Panc1 (cell line): Measurements from ENCODE around the gene VIPR2. TPM values are rescaled to one million over a fixed set of nuclear protein-coding genes. Genes with fewer than 3 reads are reported as not detected.

Experiments
- ATAC-seq: fragments of 200-7000 bp; cut with Tn5 transposase; 2 replicates; pipeline ENCODE4 v1.9.1; 2020; ENCODE audit warnings: mild to moderate bottlenecking, moderate library complexity
- BruUV-seq: library from RNA; stranded (reverse); fragments of 400-500 nt; replicated peaks from 2 replicates; lab custom pipeline; 2021; lab: Mats Ljungman, UMichigan
- CTCF ChIA-PET: fragments of 300-600 bp; sonication (Branson Sonifier 250); formaldehyde crosslinking; loops from one replicate; lab custom pipeline; 2022; ENCODE audit warnings: antibody characterized with exemption; lab: Charles Lee
- POLR2A ChIA-PET: fragments of 300-600 bp; sonication (Branson Sonifier 250); formaldehyde crosslinking; loops from one replicate; lab custom pipeline; 2022; ENCODE audit warnings: antibody characterized with exemption; lab: Charles Lee
- DNase-seq: peaks from one replicate; pipeline ENCODE4 v3.0.0-alpha.2; 2010; ENCODE audit warnings: low read depth, low spot score
- H3K27ac ChIP-seq: 2 replicates; pipeline ENCODE4 v1.5.1; 2011; ENCODE audit warnings: mild to moderate bottlenecking, low read length, inconsistent platforms
- H3K27me3 ChIP-seq: fragments of 200-500 bp; sonication (Bioruptor generic); 2 replicates; pipeline ENCODE4 v1.6.0; 2014; ENCODE audit warnings: low read length, inconsistent platforms; ENCODE audit not compliant: control insufficient read depth, insufficient read depth
- H3K36me3 ChIP-seq: fragments of 200-500 bp; sonication (Bioruptor generic); 2 replicates; pipeline ENCODE4 v1.5.1; 2014; ENCODE audit warnings: inconsistent platforms, mild to moderate bottlenecking, low read length, moderate library complexity; ENCODE audit not compliant: control insufficient read depth, insufficient read depth
- H3K4me1 ChIP-seq: 2 replicates; pipeline ENCODE4 v1.5.1; 2011; ENCODE audit warnings: inconsistent platforms, mild to moderate bottlenecking, low read length, moderate library complexity; ENCODE audit not compliant: control insufficient read depth, insufficient read depth
- H3K4me3 ChIP-seq, 2 experiments: 2 replicates each; pipeline ENCODE4 v1.5.1; 2011 to 2012; ENCODE audit warnings: low read depth in 2 of 2, low read length in 2 of 2, mild to moderate bottlenecking in 2 of 2, inconsistent platforms in 1 of 2, moderate library complexity in 1 of 2
- H3K9me3 ChIP-seq: fragments of 200-500 bp; sonication (Bioruptor generic); 2 replicates; pipeline ENCODE4 v1.5.1; 2014; ENCODE audit warnings: low read depth, mild to moderate bottlenecking, inconsistent platforms, low read length, moderate library complexity; ENCODE audit not compliant: control insufficient read depth, insufficient read depth
- POLR2AphosphoS5 ChIP-seq: IDR thresholded peaks from 2 replicates; pipeline ENCODE4 v1.6.1; 2012; ENCODE audit warnings: mild to moderate bottlenecking, low read depth, low read length, moderate library complexity
- SIN3A ChIP-seq: IDR thresholded peaks from 2 replicates; pipeline ENCODE4 v1.6.1; 2012; ENCODE audit warnings: low read depth, mild to moderate bottlenecking, low read length, moderate library complexity, borderline replicate concordance; ENCODE audit not compliant: insufficient read depth
- TCF7L2 ChIP-seq: IDR thresholded peaks from 2 replicates; pipeline ENCODE4 v1.6.1; 2011; ENCODE audit warnings: mild to moderate bottlenecking, low read depth, low read length, inconsistent platforms
- in situ Hi-C: cut with HindIII; loops from 2 replicates; pipeline ENCODE4 v1.10.0; 2016; ENCODE audit warnings: low sequenced_read_pairs, low pct_unique_long_range_greater_than_20kb
- intact Hi-C: fragments of 100-400 bp; cut with micrococcal nuclease; formaldehyde crosslinking; loops from one replicate; pipeline ENCODE4 v1.10.0; 2022; ENCODE audit not compliant: unreplicated experiment
- total RNA-seq: library from RNA; stranded (reverse); gene quantifications from one replicate; pipeline ENCODE4 v1.2.1, GENCODE V29; 2021; ENCODE audit not compliant: unreplicated experiment
- TF ChIP-seq, protein P1 (sequence below), 2 experiments: IDR thresholded peaks; 2 replicates each; pipeline ENCODE4 v1.6.1; 2011 to 2012; ENCODE audit warnings: low read depth in 2 of 2, control low read depth in 1 of 2, low read length in 1 of 2, mild to moderate bottlenecking in 1 of 2, moderate library complexity in 1 of 2; ENCODE audit not compliant: insufficient read depth in 1 of 2
- TF ChIP-seq, protein P2 (sequence below): fragments of 450-650 bp; IDR thresholded peaks from 2 replicates; pipeline ENCODE4 v1.5.1; 2017; ENCODE audit warnings: mild to moderate bottlenecking

The VIPR2 gene
- total RNA-seq, 1 experiment from 2014 or later: not detected

- intact Hi-C loops: no loop called here
These were observed 151.1 kb downstream of the VIPR2 start for GRCh38 chr7:158993591-158993990.

DNA sequence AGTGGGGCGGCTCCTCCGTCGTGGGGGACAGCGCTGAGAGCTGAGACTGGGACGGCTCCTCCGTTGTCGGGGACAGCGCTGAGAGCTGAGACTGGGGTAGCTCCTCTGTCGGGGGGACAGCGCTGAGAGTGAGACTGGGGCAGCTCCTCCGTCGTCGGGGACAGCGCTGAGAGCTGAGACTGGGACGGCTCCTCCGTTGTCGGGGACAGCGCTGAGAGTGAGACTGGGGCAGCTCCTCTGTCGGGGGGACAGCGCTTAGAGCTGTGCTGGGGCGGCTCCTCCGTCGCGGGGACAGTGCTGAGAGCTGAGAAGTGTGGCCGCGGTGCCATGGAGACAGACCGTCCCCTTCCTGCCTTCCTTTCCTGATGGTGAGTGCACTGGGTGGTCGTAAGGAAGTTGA lies 151.9 kb downstream of the VIPR2 start:
- H3K36me3 ChIP-seq: no peaks in the 10 kb centered on the region
- intact Hi-C loops (no loop called here), in situ Hi-C loops (no loop called here)
- no peak for DNase-seq
- H3K4me1 ChIP-seq: no peaks in the 10 kb centered on the region
- ChIA-PET CTCF (no interaction called here), POLR2A (interaction anchor here (0.8 kb wide), 1 partner anchor 8 kb away, joined by 7 read pairs; no protein-coding TSS in a partner anchor)
- TF ChIP-seq, protein P1, sequence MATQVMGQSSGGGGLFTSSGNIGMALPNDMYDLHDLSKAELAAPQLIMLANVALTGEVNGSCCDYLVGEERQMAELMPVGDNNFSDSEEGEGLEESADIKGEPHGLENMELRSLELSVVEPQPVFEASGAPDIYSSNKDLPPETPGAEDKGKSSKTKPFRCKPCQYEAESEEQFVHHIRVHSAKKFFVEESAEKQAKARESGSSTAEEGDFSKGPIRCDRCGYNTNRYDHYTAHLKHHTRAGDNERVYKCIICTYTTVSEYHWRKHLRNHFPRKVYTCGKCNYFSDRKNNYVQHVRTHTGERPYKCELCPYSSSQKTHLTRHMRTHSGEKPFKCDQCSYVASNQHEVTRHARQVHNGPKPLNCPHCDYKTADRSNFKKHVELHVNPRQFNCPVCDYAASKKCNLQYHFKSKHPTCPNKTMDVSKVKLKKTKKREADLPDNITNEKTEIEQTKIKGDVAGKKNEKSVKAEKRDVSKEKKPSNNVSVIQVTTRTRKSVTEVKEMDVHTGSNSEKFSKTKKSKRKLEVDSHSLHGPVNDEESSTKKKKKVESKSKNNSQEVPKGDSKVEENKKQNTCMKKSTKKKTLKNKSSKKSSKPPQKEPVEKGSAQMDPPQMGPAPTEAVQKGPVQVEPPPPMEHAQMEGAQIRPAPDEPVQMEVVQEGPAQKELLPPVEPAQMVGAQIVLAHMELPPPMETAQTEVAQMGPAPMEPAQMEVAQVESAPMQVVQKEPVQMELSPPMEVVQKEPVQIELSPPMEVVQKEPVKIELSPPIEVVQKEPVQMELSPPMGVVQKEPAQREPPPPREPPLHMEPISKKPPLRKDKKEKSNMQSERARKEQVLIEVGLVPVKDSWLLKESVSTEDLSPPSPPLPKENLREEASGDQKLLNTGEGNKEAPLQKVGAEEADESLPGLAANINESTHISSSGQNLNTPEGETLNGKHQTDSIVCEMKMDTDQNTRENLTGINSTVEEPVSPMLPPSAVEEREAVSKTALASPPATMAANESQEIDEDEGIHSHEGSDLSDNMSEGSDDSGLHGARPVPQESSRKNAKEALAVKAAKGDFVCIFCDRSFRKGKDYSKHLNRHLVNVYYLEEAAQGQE (IDR thresholded peaks at IDR 0.05; ENCODE audit: insufficient read depth in 1 of 2, low read depth in 2 of 2, low read length in 1 of 2): no peak
- TF ChIP-seq POLR2AphosphoS5 (no peak), SIN3A (no peak), TCF7L2 (no peak)
- TF ChIP-seq, protein P2, sequence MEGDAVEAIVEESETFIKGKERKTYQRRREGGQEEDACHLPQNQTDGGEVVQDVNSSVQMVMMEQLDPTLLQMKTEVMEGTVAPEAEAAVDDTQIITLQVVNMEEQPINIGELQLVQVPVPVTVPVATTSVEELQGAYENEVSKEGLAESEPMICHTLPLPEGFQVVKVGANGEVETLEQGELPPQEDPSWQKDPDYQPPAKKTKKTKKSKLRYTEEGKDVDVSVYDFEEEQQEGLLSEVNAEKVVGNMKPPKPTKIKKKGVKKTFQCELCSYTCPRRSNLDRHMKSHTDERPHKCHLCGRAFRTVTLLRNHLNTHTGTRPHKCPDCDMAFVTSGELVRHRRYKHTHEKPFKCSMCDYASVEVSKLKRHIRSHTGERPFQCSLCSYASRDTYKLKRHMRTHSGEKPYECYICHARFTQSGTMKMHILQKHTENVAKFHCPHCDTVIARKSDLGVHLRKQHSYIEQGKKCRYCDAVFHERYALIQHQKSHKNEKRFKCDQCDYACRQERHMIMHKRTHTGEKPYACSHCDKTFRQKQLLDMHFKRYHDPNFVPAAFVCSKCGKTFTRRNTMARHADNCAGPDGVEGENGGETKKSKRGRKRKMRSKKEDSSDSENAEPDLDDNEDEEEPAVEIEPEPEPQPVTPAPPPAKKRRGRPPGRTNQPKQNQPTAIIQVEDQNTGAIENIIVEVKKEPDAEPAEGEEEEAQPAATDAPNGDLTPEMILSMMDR: no peak
- no TSS peak for BruUV-seq
- no peak overlapping the region for H3K4me3 ChIP-seq
- H3K9me3 ChIP-seq: no peaks in the 10 kb centered on the region
- H3K27ac ChIP-seq: no peak overlapping the region
- ATAC-seq: no peak
- H3K27me3 ChIP-seq: peaks cover 2% of the 10 kb centered on the region; the same call in 1 of the 2 replicates

More at GRCh38 chr7:158993591-158993990, 151.1 kb downstream of the VIPR2 start:
- H3K9me3 ChIP-seq: no peaks in the 10 kb centered on the region
- ChIA-PET CTCF (interaction anchor here (0.6 kb wide), 1 partner anchor 8 kb away, joined by 4 read pairs; no protein-coding TSS in a partner anchor), POLR2A (interaction anchor here (0.6 kb wide), 1 partner anchor 294 kb away, joined by 3 read pairs; no protein-coding TSS in a partner anchor)
- ATAC-seq (no peak), DNase-seq (no peak)
- no peaks in the 10 kb centered on the region for H3K4me1 ChIP-seq
- in situ Hi-C loops: no loop called here
- H3K36me3 ChIP-seq: no peaks in the 10 kb centered on the region
- BruUV-seq: no TSS peak
- no peak overlapping the region for H3K27ac ChIP-seq
- peaks cover 2% of the 10 kb centered on the region; the same call in 1 of the 2 replicates for H3K27me3 ChIP-seq
- H3K4me3 ChIP-seq: no peak overlapping the region
- TF ChIP-seq SIN3A (no peak), TCF7L2 (no peak), POLR2AphosphoS5 (no peak)
- TF ChIP-seq, protein P2: no peak
- TF ChIP-seq, protein P1 (IDR thresholded peaks at IDR 0.05; ENCODE audit: insufficient read depth in 1 of 2, low read depth in 2 of 2, low read length in 1 of 2): no peak
